NT2/D1 (cell line): ENCODE data around the gene VSX1.

Source experiments
- YY1 ChIP-seq: IDR thresholded peaks from 2 replicates; pipeline ENCODE4 v1.6.1; 2011; ENCODE audit not compliant: insufficient read length, insufficient read depth
- ZNF274 ChIP-seq: IDR thresholded peaks from 2 replicates; pipeline ENCODE4 v1.6.1; 2011; ENCODE audit warnings: mild to moderate bottlenecking, low read depth, low read length

GRCh38 chr20:25116739-25117458, 35.0 kb upstream of the VSX1 start:
- no peak for TF ChIP-seq YY1
- no peak for TF ChIP-seq ZNF274
